ENCODE results near the gene ZNF343. TPM values are rescaled to one million over a fixed set of nuclear protein-coding genes. Genes with fewer than 3 reads are reported as not detected.

Gene ZNF343
- total RNA-seq = 8.6 and 13.0 TPM in 2 replicates
- 6.5 and 9.4 TPM in 2 replicates for polyA plus RNA-seq

GRCh38 chr20:2508631-2509467, at the start of gene ZNF343:
Gene ZNF343, minus strand, starts transcription at chr20:2508915. Its CDS starts 15,020 bp downstream, at chr20:2493895.
- H3K36me3 ChIP-seq = no peaks in the 10 kb centered on the region
- H3K4me3 ChIP-seq = peak within 1 kb of the TSS; percentile 76
- peak; percentile 82 to 90 for DNase-seq (ENCODE audit: low read depth in 1 of 2, low spot score in 1 of 2)
- TF ChIP-seq CTCF (IDR thresholded peaks at IDR 0.05; ENCODE audit: low read depth, low read length) = no peak
- H3K27me3 ChIP-seq = peaks cover 35% of the 10 kb centered on the region
- H3K4me1 ChIP-seq (ENCODE audit: low read depth) = peaks cover 6% of the 10 kb centered on the region
- no peaks in the 10 kb centered on the region for H3K9me3 ChIP-seq (ENCODE audit: low read depth)
- H3K27ac ChIP-seq = peak within 1 kb of the TSS; percentile 95

- H3K4me1 ChIP-seq (ENCODE audit: low read depth) = no peaks in the 10 kb centered on the region
- H3K27me3 ChIP-seq = peaks cover 97% of the 10 kb centered on the region
- no peak overlapping the region for H3K27ac ChIP-seq
- no peaks in the 10 kb centered on the region for H3K36me3 ChIP-seq
- no peaks in the 10 kb centered on the region for H3K9me3 ChIP-seq (ENCODE audit: low read depth)
- TF ChIP-seq CTCF (IDR thresholded peaks at IDR 0.05; ENCODE audit: low read depth, low read length) = no peak
- DNase-seq (ENCODE audit: low read depth in 1 of 2, low spot score in 1 of 2) = no peak
- H3K4me3 ChIP-seq = peak overlapping the region; percentile 15
Observed at GRCh38 chr20:2557873-2558580, 49.3 kb upstream of the ZNF343 start.

- no peak for DNase-seq (ENCODE audit: low read depth in 1 of 2, low spot score in 1 of 2)
- no peak overlapping the region for H3K4me3 ChIP-seq
- H3K27me3 ChIP-seq = peaks cover 66% of the 10 kb centered on the region
- H3K4me1 ChIP-seq (ENCODE audit: low read depth) = no peaks in the 10 kb centered on the region
- H3K9me3 ChIP-seq (ENCODE audit: low read depth) = no peaks in the 10 kb centered on the region
- no peak for TF ChIP-seq CTCF (IDR thresholded peaks at IDR 0.05; ENCODE audit: low read depth, low read length)
- no peaks in the 10 kb centered on the region for H3K36me3 ChIP-seq
- H3K27ac ChIP-seq = no peak overlapping the region
Observed at GRCh38 chr20:2545594-2545993, 36.9 kb upstream of the ZNF343 start.

- no peak for DNase-seq (ENCODE audit: low read depth in 1 of 2, low spot score in 1 of 2)
- TF ChIP-seq CTCF (IDR thresholded peaks at IDR 0.05; ENCODE audit: low read depth, low read length) = no peak
- H3K27me3 ChIP-seq = peaks cover 52% of the 10 kb centered on the region
- H3K36me3 ChIP-seq = no peaks in the 10 kb centered on the region
- H3K4me1 ChIP-seq (ENCODE audit: low read depth) = no peaks in the 10 kb centered on the region
- H3K9me3 ChIP-seq (ENCODE audit: low read depth) = no peaks in the 10 kb centered on the region
- no peak overlapping the region for H3K27ac ChIP-seq
- H3K4me3 ChIP-seq = no peak overlapping the region
Observed at GRCh38 chr20:2544211-2544610, 35.5 kb upstream of the ZNF343 start.

- Histone ChIP-seq H3K9me3 (ENCODE audit: low read depth) (no peaks in the 10 kb centered on the region), H3K36me3 (no peaks in the 10 kb centered on the region), H3K4me3 (no peak overlapping the region), H3K4me1 (ENCODE audit: low read depth) (no peaks in the 10 kb centered on the region), H3K27me3 (peaks cover 38% of the 10 kb centered on the region), H3K27ac (no peak overlapping the region)
- DNase-seq (ENCODE audit: low read depth in 1 of 2, low spot score in 1 of 2) = no peak
- no peak for TF ChIP-seq CTCF (IDR thresholded peaks at IDR 0.05; ENCODE audit: low read depth, low read length)
Observed at GRCh38 chr20:2542361-2542760, 33.6 kb upstream of the ZNF343 start.
